Epithelial cell of prostate (primary cell): ENCODE results near the gene SPATA24.
"Not testable (repeated sequence)": the region's sequence is repeated elsewhere in the genome, so short reads cannot be mapped to it uniquely, and the experiment has no call there.

Source experiments
- DNase-seq: peaks from one replicate; pipeline ENCODE4 v3.0.0-alpha.2; 2011; ENCODE audit warnings: low read depth, low spot score
- H3K27ac ChIP-seq: fragments of 450-650 bp; 2 replicates; pipeline ENCODE4 v1.5.1; 2017; ENCODE audit warnings: mild to moderate bottlenecking

Gene SPATA24

GRCh38 chr5:139358064-139358463 is 45.8 kb downstream of the SPATA24 start:
- H3K27ac ChIP-seq: no peak overlapping the region
- no peak for DNase-seq

GRCh38 chr5:139355900-139356299 is 48.0 kb downstream of the SPATA24 start:
- H3K27ac ChIP-seq, DNase-seq: not testable (repeated sequence)

DNA sequence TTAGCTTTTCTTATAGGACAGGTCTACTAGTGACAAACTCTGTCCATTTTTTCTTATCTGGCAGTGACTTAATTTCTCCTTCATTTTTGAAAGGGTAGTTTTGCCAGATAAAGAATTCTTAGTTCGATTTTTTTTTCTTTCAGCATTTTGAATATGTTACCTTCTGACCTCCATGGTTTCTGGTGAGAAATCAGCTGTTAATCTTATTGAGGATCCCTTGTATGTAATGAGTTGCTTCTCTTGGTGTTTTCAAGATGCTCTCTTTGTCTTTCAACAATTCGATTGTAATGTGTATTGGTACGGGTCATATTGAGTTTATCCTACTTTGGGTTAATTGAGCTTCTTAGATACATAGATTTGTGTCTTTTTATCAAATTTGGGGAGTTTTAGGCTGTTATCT is 49.7 kb downstream of the SPATA24 start:
- no peak for DNase-seq
- no peak overlapping the region for H3K27ac ChIP-seq

GRCh38 chr5:139347863-139348262 is 56.0 kb downstream of the SPATA24 start:
- H3K27ac ChIP-seq, DNase-seq: not testable (repeated sequence)
